IPS DF 6.9 (cell line): ENCODE data around the gene VAMP2.
"Not testable (repeated sequence)": the region's sequence is repeated elsewhere in the genome, so short reads cannot be mapped to it uniquely, and the experiment has no call there.

Source experiments
- DNase-seq: peaks from one replicate; pipeline ENCODE4 v3.0.0-alpha.2; 2013; ENCODE audit warnings: low read depth, low spot score
- H3K27ac ChIP-seq: one replicate; pipeline ENCODE4 v1.5.1; 2013; ENCODE audit warnings: low read length, control low read depth
- H3K27me3 ChIP-seq: 2 replicates; pipeline ENCODE4 v1.6.1; 2013; ENCODE audit warnings: mild to moderate bottlenecking, low read length; ENCODE audit not compliant: control insufficient read depth, insufficient read depth
- H3K36me3 ChIP-seq: 2 replicates; pipeline ENCODE4 v1.6.1; 2013; ENCODE audit warnings: low read length; ENCODE audit not compliant: control insufficient read depth, insufficient read depth
- H3K4me1 ChIP-seq: 2 replicates; pipeline ENCODE4 v1.6.1; 2013; ENCODE audit warnings: low read length; ENCODE audit not compliant: control insufficient read depth, insufficient read depth
- H3K4me3 ChIP-seq: 2 replicates; pipeline ENCODE4 v1.5.1; 2013; ENCODE audit warnings: mild to moderate bottlenecking, low read length
- H3K9me3 ChIP-seq: 2 replicates; pipeline ENCODE4 v1.6.1; 2013; ENCODE audit warnings: low read length, inconsistent platforms; ENCODE audit not compliant: control insufficient read depth, insufficient read depth
- WGBS: extraction: QIAGEN DNeasy Blood & Tissue Kit; methylation state at CpG from one replicate; pipeline ENCODE4 v1.1.7; 2013; ENCODE audit warnings: mixed read lengths, missing lambda C conversion rate; ENCODE audit not compliant: insufficient read length, insufficient coverage; 5-methylcytosine and 5-hydroxymethylcytosine counted together

VAMP2 gene

DNA sequence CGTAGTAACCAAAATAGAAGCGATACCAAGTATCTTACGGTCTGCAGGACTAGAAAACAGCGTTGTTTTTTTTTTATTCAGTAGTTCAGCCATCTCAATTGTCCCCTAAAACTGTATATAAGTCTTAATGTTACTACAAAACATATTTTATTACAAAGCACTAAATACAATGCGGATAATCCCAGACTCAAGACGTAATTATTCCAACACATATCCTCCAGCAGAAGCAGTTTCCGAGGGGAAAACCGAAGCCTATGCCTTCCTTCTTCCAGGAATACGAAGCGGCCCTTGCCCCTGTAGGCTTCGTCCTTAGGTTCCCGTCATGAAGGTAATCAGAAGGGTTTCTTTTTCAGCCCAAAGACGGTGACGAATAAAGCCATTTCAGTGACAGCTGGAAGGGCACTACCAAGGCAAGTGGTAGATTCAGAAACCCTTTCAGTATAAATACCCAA is 11.1 kb upstream of the VAMP2 start:
- no peaks in the 10 kb centered on the region for H3K9me3 ChIP-seq
- H3K4me1 ChIP-seq, result peaks cover 5% of the 10 kb centered on the region
- no peak overlapping the region for H3K27ac ChIP-seq
- H3K4me3 ChIP-seq, result peak overlapping the region; percentile 41; the same call in 1 of the 2 replicates
- H3K27me3 ChIP-seq, result no peaks in the 10 kb centered on the region
- no peaks in the 10 kb centered on the region for H3K36me3 ChIP-seq
- DNase-seq, result no peak
- no CpG with 5 or more reads among the region's 14 CpGs for WGBS

DNA sequence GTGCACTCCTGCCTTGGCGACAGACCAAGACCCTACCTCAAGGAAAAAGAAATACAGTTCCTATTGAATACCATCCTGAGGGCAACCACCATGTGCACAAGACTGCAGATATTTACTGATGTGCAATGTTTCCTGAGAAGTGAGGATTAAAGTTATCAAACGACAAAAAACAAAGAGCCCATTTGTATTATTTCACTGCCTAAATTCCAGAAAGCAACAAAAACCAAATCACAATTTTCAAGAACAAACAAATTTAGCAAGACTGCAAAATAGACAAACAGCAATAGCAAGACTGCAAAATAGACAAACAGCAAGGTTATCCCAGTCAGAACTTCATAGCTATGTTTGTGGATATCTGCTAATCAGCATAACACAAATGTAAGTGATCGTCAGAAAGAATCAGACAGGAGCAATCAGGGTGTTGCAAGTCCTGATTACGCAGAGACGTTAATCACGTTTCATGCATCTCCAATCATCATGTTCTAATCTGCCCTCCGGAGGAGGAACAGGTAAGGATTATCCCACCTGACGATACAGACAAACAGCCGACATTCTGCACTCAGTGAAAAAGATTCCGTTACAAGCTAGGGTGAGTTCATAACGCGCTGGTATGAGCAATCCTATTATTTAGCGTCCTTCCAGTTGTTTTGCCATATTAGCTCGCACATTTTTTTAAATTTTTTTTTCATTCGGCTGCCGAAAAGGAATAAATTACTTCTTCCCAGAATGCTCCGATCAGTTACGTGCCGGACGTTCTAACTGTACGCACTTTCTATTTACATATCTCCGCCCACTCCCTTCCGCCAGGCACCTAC is 10.5 kb upstream of the VAMP2 start:
- H3K27ac ChIP-seq, result no peak overlapping the region
- no peaks in the 10 kb centered on the region for H3K9me3 ChIP-seq
- no peaks in the 10 kb centered on the region for H3K27me3 ChIP-seq
- peaks cover 5% of the 10 kb centered on the region for H3K4me1 ChIP-seq
- no CpG with 5 or more reads among the region's 23 CpGs for WGBS
- no peak for DNase-seq
- H3K36me3 ChIP-seq, result no peaks in the 10 kb centered on the region
- H3K4me3 ChIP-seq, result peak overlapping the region; percentile 41; the same call in 1 of the 2 replicates

DNA sequence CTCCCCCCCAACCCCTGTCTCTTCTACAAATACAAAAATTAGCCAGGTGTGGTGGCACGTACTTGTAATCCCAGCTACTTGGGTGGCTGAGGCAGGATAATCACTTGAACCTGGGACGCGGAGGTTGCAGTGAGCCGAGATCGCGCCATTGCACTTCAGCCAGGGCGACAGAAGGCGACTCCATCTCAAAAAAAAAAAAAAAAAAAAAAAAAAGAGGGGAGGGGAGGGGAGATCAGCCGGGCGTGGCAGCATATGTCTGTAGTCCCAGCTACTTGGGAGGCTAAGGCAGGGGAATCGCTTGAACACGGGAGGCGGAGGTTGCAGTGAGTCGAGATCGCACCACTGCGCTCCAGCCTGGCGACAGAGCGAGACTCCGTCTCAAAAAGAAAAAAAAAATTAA is 7.4 kb upstream of the VAMP2 start:
- no CpG with 5 or more reads among the region's 19 CpGs for WGBS
- H3K36me3 ChIP-seq, H3K9me3 ChIP-seq, DNase-seq, H3K27me3 ChIP-seq, H3K27ac ChIP-seq, H3K4me3 ChIP-seq, H3K4me1 ChIP-seq: not testable (repeated sequence)

DNA sequence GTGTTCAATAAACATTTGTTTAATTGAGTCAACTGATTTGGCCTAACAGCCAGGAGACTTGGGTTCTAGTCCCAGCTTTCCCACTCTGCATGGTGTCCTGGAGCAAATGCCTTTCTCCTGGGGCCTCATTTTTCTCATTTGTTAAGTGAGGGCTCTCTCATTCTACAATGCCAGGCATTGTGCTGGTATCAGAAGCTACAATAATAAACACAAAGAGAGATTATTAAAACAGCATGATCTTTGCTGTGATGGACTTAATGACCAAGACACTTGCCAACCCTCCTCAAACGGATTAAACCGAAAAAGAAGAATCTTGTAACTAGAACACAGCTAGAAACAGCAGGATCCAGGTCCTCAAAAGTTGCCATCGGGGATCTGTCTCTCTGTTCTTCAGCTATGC is 4.8 kb upstream of the VAMP2 start:
- Histone ChIP-seq H3K4me1 (peaks cover 4% of the 10 kb centered on the region), H3K4me3 (no peak overlapping the region), H3K9me3 (no peaks in the 10 kb centered on the region), H3K27me3 (no peaks in the 10 kb centered on the region), H3K27ac (no peak overlapping the region), H3K36me3 (no peaks in the 10 kb centered on the region)
- WGBS, result no CpG with 5 or more reads among the region's 3 CpGs
- no peak for DNase-seq

DNA sequence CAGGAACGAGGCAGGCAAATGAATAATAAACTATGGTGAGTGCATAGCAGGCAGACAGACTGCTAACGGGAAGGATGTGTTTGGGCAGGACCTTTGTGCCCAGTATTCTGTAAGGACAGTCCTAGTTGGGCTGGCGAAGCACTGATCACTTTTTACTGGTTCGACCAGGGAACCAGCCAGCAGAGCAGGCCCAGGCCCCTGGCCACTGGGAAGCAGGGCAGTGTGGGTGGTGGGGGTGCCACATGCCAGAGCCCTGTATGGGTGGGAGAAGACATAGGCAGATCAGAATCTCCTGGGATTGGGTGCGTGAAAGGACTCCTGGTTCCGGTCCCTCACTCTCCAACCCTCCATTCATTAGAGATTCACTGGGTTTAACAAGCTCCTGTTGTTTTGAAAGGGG is 4.0 kb upstream of the VAMP2 start:
- Histone ChIP-seq H3K9me3 (no peaks in the 10 kb centered on the region), H3K27me3 (no peaks in the 10 kb centered on the region), H3K36me3 (no peaks in the 10 kb centered on the region), H3K4me1 (peaks cover 5% of the 10 kb centered on the region), H3K4me3 (no peak overlapping the region), H3K27ac (no peak overlapping the region)
- no CpG with 5 or more reads among the region's 6 CpGs for WGBS
- DNase-seq, result no peak

DNA sequence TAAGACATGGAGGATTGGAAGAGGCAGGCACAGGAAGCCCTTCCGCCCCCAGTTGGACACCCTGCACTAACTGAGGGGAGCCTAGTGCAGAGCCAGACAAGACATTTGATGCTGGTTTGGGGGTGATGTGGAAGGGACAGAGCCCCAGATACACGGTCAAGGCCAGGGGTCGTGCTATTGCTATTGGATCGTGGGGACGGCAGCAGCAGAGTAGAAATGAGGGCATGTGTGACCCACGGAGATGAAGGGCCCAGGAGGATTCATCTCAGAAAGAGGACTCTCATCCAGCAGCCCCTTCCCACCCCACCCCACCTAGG is 2.0 kb upstream of the VAMP2 start:
- Histone ChIP-seq H3K27me3 (no peaks in the 10 kb centered on the region), H3K4me3 (no peak overlapping the region), H3K36me3 (no peaks in the 10 kb centered on the region), H3K4me1 (peaks cover 5% of the 10 kb centered on the region), H3K9me3 (no peaks in the 10 kb centered on the region), H3K27ac (no peak overlapping the region)
- DNase-seq, result no peak
- no CpG with 5 or more reads among the region's 6 CpGs for WGBS

DNA sequence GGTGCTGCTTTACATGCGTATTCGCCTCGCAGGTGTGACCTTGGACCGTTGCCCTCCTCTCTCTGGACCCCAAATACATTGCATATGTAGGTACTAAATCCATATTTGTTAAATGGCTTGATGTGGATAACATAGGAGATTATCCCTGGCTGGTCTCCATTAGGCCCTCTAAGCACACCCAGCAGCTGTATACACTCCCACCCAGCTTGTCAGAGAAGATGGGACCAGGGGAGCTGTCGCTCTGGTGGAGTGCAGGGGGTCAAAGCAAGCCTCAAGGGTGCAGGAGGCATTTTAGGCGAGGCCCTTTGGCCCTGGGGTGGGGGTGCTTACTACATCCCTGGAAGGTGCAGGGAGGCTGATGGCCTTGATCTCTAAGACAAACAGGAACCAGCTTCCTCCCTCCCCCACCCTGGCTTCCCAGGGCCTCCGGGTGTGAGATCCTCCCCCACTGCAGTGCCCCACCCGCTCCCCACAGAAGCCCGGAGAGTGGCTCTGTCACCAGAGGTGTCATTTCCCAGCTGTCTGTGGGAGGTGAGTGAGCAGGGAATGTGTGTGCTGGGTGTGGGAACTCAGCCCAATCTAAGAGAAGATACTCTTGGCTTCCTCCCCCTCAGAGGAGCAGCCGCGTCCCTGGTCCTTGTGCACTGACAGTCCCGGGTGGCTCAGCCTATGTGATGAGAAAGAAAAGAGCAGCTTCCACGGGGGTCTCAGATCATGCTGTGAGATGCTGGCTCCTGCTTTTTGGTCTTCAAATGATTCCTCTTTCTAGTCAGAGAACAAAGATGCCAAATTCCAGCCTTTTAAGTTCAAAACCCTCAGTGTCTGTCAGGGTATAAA is 1.4 kb upstream of the VAMP2 start:
- Histone ChIP-seq H3K36me3 (no peaks in the 10 kb centered on the region), H3K4me3 (no peak overlapping the region), H3K27ac (no peak overlapping the region), H3K4me1 (peaks cover 5% of the 10 kb centered on the region), H3K27me3 (no peaks in the 10 kb centered on the region), H3K9me3 (no peaks in the 10 kb centered on the region)
- no peak for DNase-seq
- WGBS, result no CpG with 5 or more reads among the region's 13 CpGs

DNA sequence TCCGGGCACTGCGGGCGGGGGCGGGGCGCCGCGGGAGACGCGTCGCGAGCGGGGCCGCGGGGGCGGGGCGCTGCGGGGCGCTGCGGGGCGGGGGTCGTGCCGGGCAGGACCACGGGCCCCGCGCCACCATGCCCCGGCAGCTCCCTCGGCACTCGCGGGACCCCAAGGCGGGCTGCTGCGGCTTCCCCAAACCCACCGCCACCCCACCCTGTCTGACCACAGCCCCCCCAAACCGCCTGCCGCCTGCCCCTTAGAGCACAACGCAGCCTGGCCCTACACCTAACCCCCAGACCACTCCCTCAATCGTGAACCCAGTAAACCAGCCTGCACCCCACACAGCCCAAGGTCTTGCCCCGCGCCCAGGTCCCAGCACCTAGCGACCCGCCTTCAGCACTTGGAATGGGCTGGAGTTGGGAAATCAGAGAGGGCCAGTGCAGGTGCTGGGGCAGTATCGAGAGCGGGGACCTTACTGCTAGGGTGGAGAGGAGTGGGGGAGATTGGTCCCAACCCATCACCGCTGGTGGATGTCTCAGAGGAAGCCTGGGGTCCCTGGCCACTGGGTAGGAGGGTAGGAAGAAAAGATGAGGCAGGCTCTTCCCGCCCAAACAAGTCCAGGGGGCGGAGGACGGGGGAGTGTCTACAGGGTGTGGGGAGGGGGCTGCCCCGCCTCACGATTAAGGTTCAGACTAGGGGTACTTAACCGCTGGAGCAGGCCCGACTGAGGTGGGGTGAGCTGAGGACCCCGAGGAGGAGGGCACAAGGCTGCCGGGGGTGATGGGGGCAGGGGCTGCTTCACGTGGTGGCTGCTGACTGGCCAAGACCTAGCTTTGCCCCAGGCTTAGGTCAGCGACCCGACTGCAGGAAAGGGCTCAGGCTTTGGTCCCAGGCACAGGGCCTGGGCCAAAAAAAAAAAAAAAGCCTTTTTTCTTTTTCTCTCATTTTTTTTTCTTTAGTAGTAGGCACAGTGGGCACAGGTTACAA is 539 bp upstream of the VAMP2 start:
- Histone ChIP-seq H3K36me3 (no peaks in the 10 kb centered on the region), H3K27me3 (no peaks in the 10 kb centered on the region), H3K9me3 (no peaks in the 10 kb centered on the region), H3K4me3 (peak overlapping the region; percentile 97; the same call in 1 of the 2 replicates), H3K27ac (no peak overlapping the region), H3K4me1 (peaks cover 5% of the 10 kb centered on the region)
- DNase-seq, result no peak
- WGBS, result no CpG with 5 or more reads among the region's 55 CpGs

DNA sequence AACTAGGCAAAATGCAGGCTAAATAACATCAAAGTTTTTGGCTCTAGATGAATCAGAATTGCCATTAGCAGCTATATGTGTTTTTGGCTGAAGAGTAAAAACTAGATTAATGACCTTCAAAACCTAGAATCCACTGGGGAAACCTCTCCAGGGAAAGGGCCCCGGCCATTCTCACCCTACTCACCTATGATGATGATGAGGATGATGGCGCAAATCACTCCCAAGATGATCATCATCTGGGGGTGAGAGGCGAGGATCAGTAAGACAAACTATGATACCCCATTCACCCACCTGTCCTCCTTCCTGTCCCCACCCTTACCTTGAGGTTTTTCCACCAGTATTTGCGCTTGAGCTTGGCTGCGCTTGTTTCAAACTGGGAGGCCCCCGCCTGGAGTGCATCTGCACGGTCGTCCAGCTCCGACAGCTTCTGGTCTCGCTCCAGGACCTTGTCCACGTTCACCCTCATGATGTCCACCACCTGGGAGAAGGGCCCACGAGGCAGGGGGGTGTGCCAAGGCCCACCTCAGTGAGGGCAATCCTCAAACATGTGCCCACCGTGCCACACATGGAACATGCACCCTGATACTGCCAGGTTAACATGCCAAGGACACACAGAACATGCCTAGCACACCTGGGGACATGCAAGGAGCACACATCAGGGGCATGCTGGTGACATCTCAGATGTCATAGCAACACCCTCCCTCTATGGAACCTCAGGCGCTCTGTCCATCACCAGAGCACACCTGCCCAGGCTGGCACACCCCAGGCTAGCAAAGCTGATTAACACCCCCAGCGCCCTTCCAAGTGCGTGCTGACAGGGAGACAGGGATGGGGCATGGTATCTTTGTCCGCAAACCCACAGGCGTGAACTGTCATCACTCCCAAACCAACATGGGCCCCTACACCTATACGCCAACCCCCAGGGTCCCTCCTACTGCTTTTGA is 1.2 kb downstream of the VAMP2 start:
- Histone ChIP-seq H3K27me3 (no peaks in the 10 kb centered on the region), H3K9me3 (no peaks in the 10 kb centered on the region), H3K36me3 (no peaks in the 10 kb centered on the region), H3K4me3 (peak overlapping the region; percentile 97; the same call in 1 of the 2 replicates), H3K4me1 (peaks cover 5% of the 10 kb centered on the region), H3K27ac (no peak overlapping the region)
- no peak for DNase-seq
- WGBS, result no CpG with 5 or more reads among the region's 19 CpGs
